A673 (cell line): Measurements from ENCODE around the gene GIMAP1.
"Not testable (repeated sequence)": the region's sequence is repeated elsewhere in the genome, so short reads cannot be mapped to it uniquely, and the experiment has no call there.

Experiments
- CTCF ChIP-seq: fragments of 300-800, 200-600 bp; sonication (generic); conservative IDR thresholded peaks from 2 replicates; pipeline ENCODE4 v1.5.1; 2017; ENCODE audit warnings: low read depth, mild to moderate bottlenecking, antibody characterized with exemption, low read length, moderate library complexity, mixed read lengths
- EZH2 ChIP-seq: fragments of 200-600 bp; sonication (generic); IDR thresholded peaks from 2 replicates; pipeline ENCODE4 v1.6.1; 2017; ENCODE audit warnings: borderline replicate concordance, low read depth, mild to moderate bottlenecking, mixed read lengths, antibody characterized with exemption, low read length; ENCODE audit not compliant: poor library complexity, severe bottlenecking

- TF ChIP-seq CTCF, EZH2: not testable (repeated sequence)
These were observed 36.0 kb upstream of the GIMAP1 start for GRCh38 chr7:150680364-150680763.
